ENCODE measurements around the gene NLGN2. TPM values are rescaled to one million over a fixed set of nuclear protein-coding genes. Genes with fewer than 3 reads are reported as not detected.

NLGN2 gene
- total RNA-seq, 2 experiments from 2014 or later = 0.06 to 1.2 TPM

- Histone ChIP-seq H3K4me2 (ENCODE audit: low read length) (peak overlapping the region; percentile 24; the same call in 1 of the 2 replicates), H3K4me3 (ENCODE audit: low read depth, low read length, poor library complexity, severe bottlenecking) (no peak overlapping the region), H3K9me3 (ENCODE audit: low read length) (no peaks in the 10 kb centered on the region), H4K20me1 (ENCODE audit: insufficient read depth, low read length) (no peaks in the 10 kb centered on the region), H2AFZ (ENCODE audit: low read length) (no peak overlapping the region), H3K9me2 (ENCODE audit: insufficient read depth, low read length) (no peaks in the 10 kb centered on the region), H3K36me3 (ENCODE audit: insufficient read depth, low read length) (no peaks in the 10 kb centered on the region), H3K27ac (ENCODE audit: low read depth, low read length, poor library complexity, severe bottlenecking) (no peak overlapping the region), H3K79me2 (ENCODE audit: insufficient read depth, low read depth, low read length) (no peaks in the 10 kb centered on the region), H3K4me1 (ENCODE audit: insufficient read depth, low read length, poor library complexity, severe bottlenecking) (peaks cover 4% of the 10 kb centered on the region)
- ChIA-PET POLR2A (interaction anchor here (0.6 kb wide), 1 partner anchor 78 kb away, joined by 4 read pairs; no protein-coding TSS in a partner anchor), CTCF (ENCODE audit: unreplicated experiment) (no interaction called here)
- no peak for DNase-seq (ENCODE audit: low spot score)
- no TSS peak for BruUV-seq (replicated peaks)
- TF ChIP-seq CTCF (conservative IDR thresholded peaks at IDR 0.05; ENCODE audit: low read length) = no peak
- TF ChIP-seq EZH2phosphoT487 (IDR thresholded peaks at IDR 0.05; ENCODE audit: borderline replicate concordance, low read depth, low read length) = no peak
- intact Hi-C loops (cut with micrococcal nuclease; ENCODE audit: unreplicated experiment) = no loop called here
Observed at GRCh38 chr17:7445619-7445968, 37.9 kb downstream of the NLGN2 start.

GRCh38 chr17:7448461-7448860, 40.8 kb downstream of the NLGN2 start:
- no peaks in the 10 kb centered on the region for H3K9me3 ChIP-seq (ENCODE audit: low read length)
- H3K4me1 ChIP-seq (ENCODE audit: insufficient read depth, low read length, poor library complexity, severe bottlenecking) = no peaks in the 10 kb centered on the region
- H3K4me3 ChIP-seq (ENCODE audit: low read depth, low read length, poor library complexity, severe bottlenecking) = no peak overlapping the region
- H3K4me2 ChIP-seq (ENCODE audit: low read length) = no peak overlapping the region
- CTCF ChIA-PET (ENCODE audit: unreplicated experiment) = no interaction called here
- no peak for DNase-seq (ENCODE audit: low spot score)
- no peaks in the 10 kb centered on the region for H3K36me3 ChIP-seq (ENCODE audit: insufficient read depth, low read length)
- intact Hi-C loops (cut with micrococcal nuclease; ENCODE audit: unreplicated experiment) = no loop called here
- no peaks in the 10 kb centered on the region for H3K79me2 ChIP-seq (ENCODE audit: insufficient read depth, low read depth, low read length)
- H3K9me2 ChIP-seq (ENCODE audit: insufficient read depth, low read length) = no peaks in the 10 kb centered on the region
- POLR2A ChIA-PET = interaction anchor here (0.5 kb wide), 1 partner anchor 77 kb away, joined by 3 read pairs; no protein-coding TSS in a partner anchor
- TF ChIP-seq CTCF (conservative IDR thresholded peaks at IDR 0.05; ENCODE audit: low read length) (no peak), EZH2phosphoT487 (IDR thresholded peaks at IDR 0.05; ENCODE audit: borderline replicate concordance, low read depth, low read length) (no peak)
- no peak overlapping the region for H2AFZ ChIP-seq (ENCODE audit: low read length)
- no peaks in the 10 kb centered on the region for H4K20me1 ChIP-seq (ENCODE audit: insufficient read depth, low read length)
- no peak overlapping the region for H3K27ac ChIP-seq (ENCODE audit: low read depth, low read length, poor library complexity, severe bottlenecking)
- no TSS peak for BruUV-seq (replicated peaks)

- no peaks in the 10 kb centered on the region for H3K9me3 ChIP-seq (ENCODE audit: low read length)
- DNase-seq (ENCODE audit: low spot score) = no peak
- no peaks in the 10 kb centered on the region for H4K20me1 ChIP-seq (ENCODE audit: insufficient read depth, low read length)
- H2AFZ ChIP-seq (ENCODE audit: low read length) = no peak overlapping the region
- H3K27ac ChIP-seq (ENCODE audit: low read depth, low read length, poor library complexity, severe bottlenecking) = no peak overlapping the region
- POLR2A ChIA-PET = interaction anchor here (0.7 kb wide), 1 partner anchor 88 kb away, joined by 3 read pairs; no protein-coding TSS in a partner anchor
- no peaks in the 10 kb centered on the region for H3K79me2 ChIP-seq (ENCODE audit: insufficient read depth, low read depth, low read length)
- no peak for TF ChIP-seq EZH2phosphoT487 (IDR thresholded peaks at IDR 0.05; ENCODE audit: borderline replicate concordance, low read depth, low read length)
- BruUV-seq (replicated peaks) = no TSS peak
- no peaks in the 10 kb centered on the region for H3K9me2 ChIP-seq (ENCODE audit: insufficient read depth, low read length)
- H3K4me3 ChIP-seq (ENCODE audit: low read depth, low read length, poor library complexity, severe bottlenecking) = no peak overlapping the region
- H3K4me1 ChIP-seq (ENCODE audit: insufficient read depth, low read length, poor library complexity, severe bottlenecking) = peaks cover 14% of the 10 kb centered on the region
- CTCF ChIA-PET (ENCODE audit: unreplicated experiment) = no interaction called here
- peaks cover 6% of the 10 kb centered on the region; the same call in 1 of the 2 replicates for H3K36me3 ChIP-seq (ENCODE audit: insufficient read depth, low read length)
- H3K4me2 ChIP-seq (ENCODE audit: low read length) = no peak overlapping the region
- intact Hi-C loops (cut with micrococcal nuclease; ENCODE audit: unreplicated experiment) = no loop called here
Observed at GRCh38 chr17:7459961-7460545, 52.4 kb downstream of the NLGN2 start.

All from OCI-LY7 (cell line).